HG02870 (cell line): ENCODE data around the gene CHST2.
"Not testable (repeated sequence)": the region's sequence is repeated elsewhere in the genome, so short reads cannot be mapped to it uniquely, and the experiment has no call there.

Source experiments
- ATAC-seq: cut with Tn5 transposase; IDR thresholded peaks from one replicate; pipeline ENCODE4 v1.9.1; 2021; ENCODE audit warnings: mild to moderate bottlenecking, moderate library complexity; ENCODE audit not compliant: unreplicated experiment

CHST2 gene, protein sequence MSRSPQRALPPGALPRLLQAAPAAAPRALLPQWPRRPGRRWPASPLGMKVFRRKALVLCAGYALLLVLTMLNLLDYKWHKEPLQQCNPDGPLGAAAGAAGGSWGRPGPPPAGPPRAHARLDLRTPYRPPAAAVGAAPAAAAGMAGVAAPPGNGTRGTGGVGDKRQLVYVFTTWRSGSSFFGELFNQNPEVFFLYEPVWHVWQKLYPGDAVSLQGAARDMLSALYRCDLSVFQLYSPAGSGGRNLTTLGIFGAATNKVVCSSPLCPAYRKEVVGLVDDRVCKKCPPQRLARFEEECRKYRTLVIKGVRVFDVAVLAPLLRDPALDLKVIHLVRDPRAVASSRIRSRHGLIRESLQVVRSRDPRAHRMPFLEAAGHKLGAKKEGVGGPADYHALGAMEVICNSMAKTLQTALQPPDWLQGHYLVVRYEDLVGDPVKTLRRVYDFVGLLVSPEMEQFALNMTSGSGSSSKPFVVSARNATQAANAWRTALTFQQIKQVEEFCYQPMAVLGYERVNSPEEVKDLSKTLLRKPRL

DNA sequence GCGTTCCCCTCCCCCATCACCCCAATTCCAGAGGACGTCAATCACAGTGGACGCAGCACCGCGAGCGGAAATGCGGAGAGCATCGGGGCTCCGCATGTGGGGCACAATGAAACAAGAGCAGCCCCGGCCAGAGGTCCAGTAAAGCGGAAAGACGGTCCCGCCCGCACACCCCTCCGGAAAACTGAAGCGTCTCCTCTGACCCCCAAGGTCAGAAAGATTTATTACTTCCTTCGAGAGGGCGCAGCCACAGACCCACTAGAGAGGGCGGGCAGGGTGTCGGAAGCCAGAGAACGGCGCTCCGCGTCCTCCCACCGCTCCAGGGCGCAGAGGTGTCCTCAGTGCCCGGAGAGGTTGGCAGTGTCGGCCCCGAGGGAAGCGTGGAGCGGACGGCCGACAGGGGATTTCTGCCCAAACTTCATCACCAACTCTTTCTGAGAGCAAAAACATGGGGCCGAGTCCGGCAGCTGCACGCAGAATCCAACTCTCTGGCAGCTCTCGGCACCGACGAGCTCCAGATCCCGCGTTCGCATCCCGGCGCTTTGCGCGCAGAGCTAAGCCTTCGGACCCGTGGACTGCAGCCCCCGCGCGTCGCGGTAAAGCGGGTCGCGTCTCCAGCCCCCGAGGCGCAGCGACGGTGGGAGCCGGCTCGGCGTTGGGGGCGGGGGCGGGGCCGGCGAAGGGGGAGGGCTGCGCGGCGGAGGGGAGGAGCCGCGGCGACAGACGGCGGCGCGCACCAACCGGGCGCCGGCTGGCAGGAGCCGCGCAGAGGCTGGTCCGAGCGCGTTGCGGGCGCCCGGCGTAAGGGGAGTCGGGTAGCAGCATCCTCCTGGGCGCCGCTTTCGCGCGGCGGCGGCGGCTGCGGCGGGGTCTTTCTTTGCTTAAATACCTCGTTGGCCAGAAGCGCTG lies at the start of gene CHST2:
CHST2 (plus strand) TSS at position 763 of the 906 bp plus-strand sequence. CDS start 1,046 bp downstream, outside the sequence.
- ATAC-seq: peak; percentile 54

DNA sequence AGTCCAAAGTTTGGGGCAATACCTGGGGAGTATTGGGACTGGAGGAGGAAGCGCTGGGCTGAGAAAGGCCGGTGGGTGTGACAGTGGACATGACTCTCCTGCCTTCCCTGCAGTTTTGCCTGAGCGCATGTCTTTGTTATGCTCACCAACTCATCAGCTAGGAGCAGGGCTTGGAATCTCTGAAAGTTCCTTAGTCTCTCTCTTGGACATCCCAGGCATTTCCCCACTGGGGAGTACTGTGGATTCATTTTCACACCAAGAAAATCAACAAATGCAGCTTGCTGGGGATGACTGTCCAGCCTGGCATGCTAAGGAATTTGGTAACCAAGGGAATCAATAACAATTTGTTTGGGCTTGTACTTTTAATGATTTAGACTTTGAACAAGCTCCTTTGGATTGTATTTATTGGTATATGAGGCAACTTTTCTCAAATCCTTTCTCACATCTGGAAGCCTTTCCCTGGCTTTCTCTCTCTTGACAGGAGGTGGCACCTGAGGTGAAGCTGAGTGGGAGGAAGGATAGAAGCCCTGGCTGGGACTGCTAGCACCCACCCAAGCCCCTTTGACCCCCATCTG lies 48.5 kb upstream of the CHST2 start:
- ATAC-seq: no peak

DNA sequence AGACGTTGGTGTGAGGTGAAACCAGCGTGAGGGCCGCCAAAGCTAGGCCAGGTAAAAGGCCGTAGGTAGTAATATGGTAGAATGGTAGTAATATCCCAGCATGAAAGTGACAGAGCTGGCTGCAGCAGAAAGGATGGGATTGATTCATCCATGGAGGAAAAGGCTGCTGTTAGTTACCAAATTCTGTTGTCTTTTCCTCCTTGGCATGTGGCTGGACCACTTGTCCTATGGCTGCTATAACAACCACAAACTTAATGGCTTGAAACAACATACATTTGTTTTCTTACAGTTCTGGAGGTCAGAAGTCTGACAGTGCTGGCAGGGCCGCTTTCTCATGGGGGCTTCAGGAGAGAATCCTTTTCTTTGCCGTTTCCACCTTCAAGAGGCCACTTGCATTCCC lies 47.8 kb upstream of the CHST2 start:
- no peak for ATAC-seq

DNA sequence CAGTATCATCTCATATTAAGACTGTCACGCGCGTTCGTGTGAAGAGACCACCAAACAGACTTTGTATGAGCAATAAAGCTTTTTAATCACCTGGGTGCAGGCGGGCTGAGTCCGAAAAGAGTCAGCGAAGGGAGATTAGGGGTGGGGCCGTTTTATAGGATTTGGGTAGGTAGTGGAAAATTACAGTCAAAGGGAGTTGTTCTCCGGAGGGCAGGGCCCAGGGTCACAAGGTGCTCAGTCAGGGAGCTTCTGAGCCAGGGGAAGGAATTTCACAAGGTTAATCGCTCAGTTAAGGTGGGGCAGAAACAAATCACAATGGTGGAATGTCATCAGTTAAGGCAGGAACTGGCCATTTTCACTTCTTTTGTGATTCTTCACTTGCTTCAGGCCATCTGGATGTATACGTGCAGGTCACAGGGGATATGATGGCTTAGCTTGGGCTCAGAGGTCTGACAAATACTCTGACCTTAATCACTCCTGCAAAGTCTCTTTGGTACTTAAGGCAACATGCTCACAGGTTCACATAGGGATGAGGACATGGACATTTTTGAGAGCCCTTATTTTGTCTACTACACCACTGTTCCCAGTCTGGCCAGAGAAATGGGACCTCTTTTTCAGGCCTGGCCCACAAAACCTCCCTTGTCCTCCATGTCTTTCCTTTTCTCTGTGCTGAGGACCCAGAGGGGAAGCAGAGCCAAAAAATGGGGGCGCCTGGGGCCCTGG lies 47.1 kb upstream of the CHST2 start:
- ATAC-seq: not testable (repeated sequence)

DNA sequence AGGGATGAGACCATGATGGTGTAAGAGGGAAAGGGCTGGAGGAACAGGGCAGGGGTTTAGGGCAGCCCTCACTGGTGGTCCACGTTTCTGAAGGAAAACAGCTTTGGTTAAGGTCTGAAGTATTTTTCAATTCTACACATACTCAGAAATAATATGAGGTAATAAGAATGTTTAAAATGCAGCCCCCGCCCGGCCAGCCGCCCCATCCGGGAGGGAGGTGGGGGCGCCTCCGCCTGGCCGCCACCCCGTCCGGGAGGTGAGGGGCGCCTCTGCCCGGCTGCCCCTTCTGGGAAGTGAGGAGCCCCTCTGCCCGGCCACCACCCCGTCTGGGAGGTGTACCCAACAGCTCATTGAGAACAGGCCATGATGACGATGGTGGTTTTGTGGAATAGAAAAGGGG lies 46.0 kb upstream of the CHST2 start:
- not testable (repeated sequence) for ATAC-seq

DNA sequence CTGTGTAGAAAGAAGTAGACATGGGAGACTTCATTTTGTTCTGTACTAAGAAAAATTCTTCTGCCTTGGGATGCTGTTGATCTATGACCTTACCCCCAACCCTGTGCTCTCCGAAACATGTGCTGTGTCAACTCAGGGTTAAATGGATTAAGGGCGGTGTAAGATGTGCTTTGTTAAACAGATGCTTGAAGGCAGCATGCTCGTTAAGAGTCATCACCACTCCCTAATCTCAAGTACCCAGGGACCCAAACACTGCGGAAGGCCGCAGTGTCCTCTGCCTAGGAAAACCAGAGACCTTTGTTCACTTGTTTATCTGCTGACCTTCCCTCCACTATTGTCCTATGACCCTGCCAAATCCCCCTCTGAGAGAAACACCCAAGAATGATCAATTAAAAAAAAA lies 45.6 kb upstream of the CHST2 start:
- ATAC-seq: not testable (repeated sequence)

DNA sequence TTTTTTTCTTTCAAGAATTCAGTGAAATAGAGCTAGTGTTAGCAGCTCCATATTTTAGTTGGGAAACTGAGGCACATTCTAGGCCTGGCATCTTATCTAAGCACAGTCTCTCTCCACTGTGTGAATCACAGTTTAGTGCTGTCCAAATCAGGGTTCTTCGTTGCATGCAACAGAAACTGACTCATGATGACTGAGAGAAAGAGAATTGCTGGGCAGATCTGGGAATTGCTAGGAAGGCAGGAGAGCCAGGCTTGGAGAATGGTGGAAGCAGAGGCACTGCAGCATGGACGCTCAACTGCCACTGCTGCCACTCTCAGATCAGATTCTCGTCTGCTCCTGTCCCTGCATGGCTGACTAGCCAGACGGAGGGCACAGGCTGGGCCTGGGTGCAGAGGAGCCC lies 40.7 kb upstream of the CHST2 start:
- no peak for ATAC-seq

DNA sequence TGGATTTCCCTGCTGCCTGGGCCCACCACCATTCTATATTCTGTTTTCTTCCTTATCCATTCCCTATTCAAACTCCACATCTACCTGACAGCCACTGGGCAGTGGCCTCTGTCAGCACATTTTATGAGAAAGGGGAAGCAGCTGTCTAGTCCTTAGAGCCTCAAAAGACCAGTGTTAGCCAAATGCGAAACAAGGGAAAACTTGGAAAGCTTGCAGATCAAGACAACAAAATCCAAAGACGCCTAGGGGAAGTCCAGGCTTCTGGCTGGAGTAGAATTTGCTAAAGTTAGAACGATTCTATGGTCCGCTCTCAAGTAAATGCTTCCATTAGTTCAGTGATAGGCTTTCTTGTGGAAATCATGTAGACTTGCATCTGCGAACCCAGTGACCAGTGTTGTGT lies 39.4 kb upstream of the CHST2 start:
- ATAC-seq: no peak

DNA sequence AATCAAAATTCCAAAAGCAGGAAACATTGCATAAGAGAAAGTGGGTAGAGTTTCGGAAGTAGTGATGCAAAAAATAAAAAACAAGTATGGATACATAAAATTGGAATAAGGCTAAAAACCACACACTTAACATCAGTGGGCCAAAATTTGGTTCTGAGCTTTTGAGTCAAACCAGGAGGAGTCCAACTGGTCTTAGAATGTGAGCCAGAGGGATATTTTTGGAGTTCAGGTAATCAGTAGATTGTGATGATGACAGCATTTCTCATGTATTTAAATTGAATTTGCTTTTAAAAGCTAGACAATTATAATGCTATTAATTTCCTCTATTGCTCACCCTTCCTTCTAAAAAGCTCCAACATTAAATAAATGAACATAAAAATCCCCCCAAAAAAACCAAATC lies 38.2 kb upstream of the CHST2 start:
- ATAC-seq: no peak

DNA sequence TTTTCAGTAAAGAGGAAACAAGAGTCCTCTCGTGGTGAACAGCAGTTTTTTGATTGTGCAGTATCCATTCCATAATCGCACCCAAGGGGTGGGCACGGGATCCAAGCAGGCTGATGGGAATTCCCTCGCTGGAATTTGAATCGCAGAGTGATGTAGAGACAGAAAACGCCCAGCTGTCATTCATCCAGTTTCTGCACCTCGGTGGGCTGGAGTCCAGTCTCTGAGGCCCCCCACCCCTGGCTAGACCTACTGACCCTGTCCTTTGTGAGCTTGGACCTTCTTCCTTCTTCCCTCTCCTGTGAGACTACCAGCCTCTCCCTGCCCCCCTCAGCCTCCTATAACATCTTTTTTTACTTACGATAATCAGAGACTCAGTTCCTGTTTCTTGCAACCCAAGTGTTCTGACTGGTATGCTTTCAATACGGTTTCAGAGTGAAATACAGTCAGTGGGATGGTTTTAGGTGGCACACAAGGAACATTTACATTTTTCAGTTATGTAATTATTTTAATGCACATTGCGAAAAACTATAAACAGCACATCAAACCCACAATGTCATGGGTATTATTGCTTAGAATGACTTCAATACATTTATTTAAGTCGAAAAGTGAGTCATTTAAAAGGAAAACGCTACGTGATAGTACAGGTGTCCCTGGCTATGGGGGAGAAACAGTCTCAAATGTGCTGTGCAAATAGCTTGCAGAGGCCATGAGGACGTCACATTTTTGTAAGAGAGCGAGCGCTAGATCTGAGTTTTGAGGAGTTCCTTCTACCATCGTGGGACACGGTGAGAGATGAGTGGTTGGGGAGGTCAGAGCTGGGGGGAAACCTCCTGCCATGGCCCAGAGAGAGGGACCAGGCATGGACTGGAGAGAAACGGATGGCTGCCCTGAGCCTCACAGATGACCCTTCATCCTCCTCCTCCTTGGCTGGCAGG lies 37.5 kb upstream of the CHST2 start:
- ATAC-seq: peak; percentile 75

DNA sequence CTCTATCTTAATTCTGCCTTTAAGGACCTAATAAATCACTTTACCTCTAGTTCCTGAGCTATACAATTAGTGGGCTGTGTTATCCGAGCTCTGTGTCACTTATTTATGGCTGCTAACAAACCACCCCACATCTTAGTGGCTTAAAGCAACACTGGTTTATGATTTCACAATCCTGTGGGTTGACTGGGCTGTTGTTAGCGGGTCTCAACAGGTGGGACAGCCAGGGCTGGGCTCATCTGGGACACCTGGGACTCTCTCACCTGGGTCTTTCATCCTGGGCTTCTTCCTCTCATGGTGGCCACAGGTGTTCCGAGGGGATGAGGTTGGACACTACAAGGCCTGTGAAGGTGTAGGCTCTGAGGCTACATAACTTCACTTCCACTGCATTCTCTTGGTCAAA lies 35.8 kb upstream of the CHST2 start:
- no peak for ATAC-seq

DNA sequence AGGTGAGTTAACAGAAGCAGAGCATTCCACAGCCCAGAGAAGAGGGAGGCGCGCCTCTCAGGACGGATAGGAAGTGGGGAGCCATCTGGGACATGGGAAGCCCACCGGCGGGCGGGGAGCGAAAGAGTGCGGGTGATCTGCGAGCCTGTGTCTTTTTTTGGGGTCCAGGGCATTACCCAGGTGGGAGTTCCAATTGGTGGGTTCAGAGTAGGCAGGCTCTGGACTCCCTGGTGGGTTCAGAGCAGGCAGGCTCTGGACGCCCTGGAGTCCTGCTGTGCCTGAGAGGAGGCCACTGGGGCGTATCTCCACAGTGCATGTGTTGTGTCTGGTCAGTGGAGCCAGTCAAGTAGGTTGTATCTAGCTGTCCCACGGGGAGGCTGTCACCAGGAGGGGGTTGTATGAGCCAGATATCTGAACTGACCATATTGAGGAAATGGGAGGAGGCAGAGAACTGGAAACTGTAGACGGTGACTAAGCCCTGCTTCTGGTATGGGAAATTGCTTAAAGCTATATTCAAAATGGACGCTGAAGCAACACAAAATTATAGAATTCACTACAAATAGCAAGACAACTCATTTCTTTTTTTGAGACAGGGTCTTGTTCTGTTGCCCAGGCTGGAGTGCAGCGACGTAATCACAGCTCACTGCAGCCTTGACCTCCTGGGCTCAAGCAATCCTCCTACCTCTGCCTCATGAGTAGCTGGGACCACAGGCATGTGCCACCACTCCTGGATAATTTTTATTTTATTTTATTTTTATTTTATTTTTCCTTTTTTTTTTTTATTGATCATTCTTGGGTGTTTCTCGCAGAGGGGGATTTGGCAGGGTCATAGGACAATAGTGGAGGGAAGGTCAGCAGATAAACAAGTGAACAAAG lies 34.5 kb upstream of the CHST2 start:
- peak; percentile 48 for ATAC-seq

DNA sequence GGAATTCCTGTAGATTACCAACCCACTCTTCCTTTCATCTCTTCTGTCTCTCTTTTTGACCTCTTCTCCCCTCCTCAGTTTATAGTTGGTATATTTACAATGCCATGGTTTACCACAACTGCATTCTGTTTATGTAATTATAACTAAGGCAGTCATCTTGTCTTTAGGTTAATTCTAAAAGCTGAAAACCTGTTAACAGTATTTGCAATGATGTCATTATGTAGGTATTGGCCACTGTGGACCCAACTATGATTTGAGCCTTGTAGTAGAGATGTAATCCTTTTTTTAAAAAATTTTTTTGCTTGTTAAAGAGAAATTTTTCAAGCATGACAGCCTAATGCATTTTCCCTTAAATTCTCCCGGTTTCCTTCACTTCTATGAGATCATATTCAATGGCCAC lies 30.7 kb upstream of the CHST2 start:
- ATAC-seq: no peak

DNA sequence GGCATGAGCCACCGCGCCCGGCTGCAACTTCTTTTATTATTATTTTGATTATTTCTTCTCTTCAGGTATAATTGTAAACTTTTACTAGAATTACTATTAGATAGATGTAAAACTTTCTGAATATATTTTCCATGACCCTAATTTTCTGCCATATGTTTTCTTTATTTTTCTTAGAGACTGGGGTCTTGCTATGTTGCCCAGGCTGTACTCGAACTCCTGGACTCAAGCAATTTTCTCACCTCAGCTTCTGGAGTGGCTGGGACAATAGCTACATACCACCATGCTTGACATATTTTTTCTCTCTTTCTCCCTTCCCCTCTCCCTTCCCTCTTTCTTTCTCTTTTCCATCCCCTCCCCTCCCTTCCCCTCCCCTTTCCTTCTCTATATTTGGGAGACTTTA lies 29.6 kb upstream of the CHST2 start:
- ATAC-seq: no peak

DNA sequence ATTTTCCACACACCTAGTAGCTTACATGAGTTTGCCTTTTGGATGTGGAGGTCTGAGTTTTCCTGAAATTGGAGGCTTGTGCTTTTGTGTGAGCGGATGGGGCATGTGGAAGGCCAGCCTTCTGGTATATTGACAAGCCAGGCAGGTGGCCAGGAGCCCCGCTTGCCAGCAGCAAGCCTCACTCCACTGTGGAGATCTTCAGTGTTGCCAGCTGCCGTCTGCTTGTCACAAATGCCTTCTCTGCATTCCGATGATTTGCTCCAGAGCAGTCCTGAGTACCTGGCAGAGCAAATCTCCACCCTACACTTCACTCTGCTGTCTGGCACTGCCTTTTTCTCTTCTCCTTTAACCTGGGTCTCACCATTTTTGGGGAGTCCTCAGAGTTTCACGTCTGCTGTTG lies 29.1 kb upstream of the CHST2 start:
- no peak for ATAC-seq

DNA sequence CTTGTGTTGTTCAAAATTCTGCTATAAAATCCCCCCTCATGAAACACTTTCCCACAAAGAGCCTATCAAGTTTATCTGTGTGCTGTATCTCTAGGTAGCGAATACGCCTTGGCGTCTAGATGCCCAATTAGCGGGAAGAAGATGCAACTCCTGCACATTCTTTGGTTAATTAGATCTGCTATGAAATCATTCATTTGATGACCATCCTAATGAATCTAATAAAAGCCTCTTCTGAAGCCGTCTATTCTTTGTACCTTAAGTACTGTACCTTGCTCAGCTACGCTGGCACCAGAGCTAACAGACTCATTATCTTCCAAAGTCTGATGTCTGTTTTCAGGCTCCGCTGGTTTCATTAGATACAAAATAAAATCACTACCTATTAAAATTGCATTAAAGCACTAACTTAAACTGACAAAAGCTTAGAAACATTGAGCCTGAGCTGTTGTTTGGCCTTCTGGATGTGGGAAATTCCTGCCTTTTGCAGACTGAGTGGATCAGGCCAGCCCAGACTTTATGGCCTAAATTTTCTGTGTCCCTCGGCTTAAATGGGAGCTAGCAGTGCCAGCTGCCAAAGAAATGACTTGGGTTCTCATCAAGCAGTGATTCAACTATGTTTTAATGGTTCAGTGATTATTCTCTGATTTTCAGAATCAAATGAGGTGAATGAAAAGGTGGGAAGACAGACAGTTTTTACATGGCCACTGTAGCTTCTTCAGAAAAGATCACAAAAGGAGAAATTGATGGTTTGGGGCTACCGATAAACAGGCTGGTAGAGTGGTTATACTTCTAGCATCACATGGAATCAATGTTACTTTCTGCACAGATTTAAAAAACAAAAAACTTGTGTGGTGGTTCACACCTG lies 28.4 kb upstream of the CHST2 start:
- no peak for ATAC-seq

DNA sequence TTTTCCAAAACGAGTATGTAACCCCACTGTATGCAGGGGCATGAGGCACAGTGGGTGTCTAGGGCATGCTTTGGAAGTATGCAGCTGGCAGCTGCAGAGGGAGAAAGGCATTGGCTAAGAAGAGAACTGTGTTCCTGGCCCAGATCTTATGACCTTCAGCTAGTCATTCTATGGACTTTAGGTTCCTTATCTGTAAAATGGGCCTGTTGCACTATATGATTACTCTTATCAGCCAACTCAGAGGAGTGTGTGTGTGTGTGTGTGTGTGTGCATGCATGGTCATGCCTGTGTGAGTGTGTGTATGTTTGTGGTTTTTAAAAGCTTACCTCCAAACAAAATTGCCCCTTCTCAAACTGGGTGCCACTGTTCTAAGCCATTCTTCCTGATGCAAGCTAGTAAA lies 27.4 kb upstream of the CHST2 start:
- no peak for ATAC-seq

DNA sequence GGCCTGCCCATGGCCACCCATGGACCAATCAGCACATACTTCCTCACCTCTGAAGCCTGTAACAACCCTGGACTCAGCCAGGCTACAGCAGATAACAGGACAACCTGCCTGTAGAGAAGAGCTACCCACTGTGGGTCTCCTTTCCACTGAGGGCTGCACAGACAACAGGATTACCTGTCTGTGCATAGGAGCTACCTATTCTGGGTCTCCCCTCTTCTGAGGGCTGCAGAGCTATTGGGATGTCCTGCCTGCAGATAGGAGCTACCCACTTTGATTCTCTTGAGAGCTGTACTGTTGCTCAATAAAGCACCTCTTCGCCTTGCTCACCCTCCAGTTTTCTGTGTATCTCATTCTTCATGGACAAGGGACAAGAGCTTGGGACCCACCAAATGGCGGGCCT lies 23.8 kb upstream of the CHST2 start:
- no peak for ATAC-seq
